HG03439 (cell line): ENCODE data around the gene KIF3B.
"Not testable (repeated sequence)": the region's sequence is repeated elsewhere in the genome, so short reads cannot be mapped to it uniquely, and the experiment has no call there.

Experiments used
- ATAC-seq: cut with Tn5 transposase; IDR thresholded peaks from one replicate; pipeline ENCODE4 v1.9.1; 2021; ENCODE audit warnings: mild to moderate bottlenecking, moderate library complexity; ENCODE audit not compliant: unreplicated experiment

The KIF3B gene

GRCh38 chr20:32382102-32382950 is 104.9 kb downstream of the KIF3B start:
- no peak for ATAC-seq

- not testable (repeated sequence) for ATAC-seq
Observed at GRCh38 chr20:32383441-32383840, 106.0 kb downstream of the KIF3B start.
